LNCAP (cell line): ENCODE measurements around the gene NXPH1.

Source experiments
- CTCF ChIP-seq: fragments of 450-650 bp; IDR thresholded peaks from 2 replicates; pipeline ENCODE4 v1.5.1; 2017; ENCODE audit warnings: mild to moderate bottlenecking

The NXPH1 gene

GRCh38 chr7:8549046-8549445 lies 115.6 kb downstream of the NXPH1 start:
- TF ChIP-seq CTCF, result no peak

- no peak for TF ChIP-seq CTCF
Measured at GRCh38 chr7:8560501-8560900, 127.1 kb downstream of the NXPH1 start.

GRCh38 chr7:8561449-8561848 lies 128.0 kb downstream of the NXPH1 start:
- no peak for TF ChIP-seq CTCF

GRCh38 chr7:8564281-8564680 lies 130.9 kb downstream of the NXPH1 start:
- TF ChIP-seq CTCF, result no peak

GRCh38 chr7:8566016-8566415 lies 132.6 kb downstream of the NXPH1 start:
- no peak for TF ChIP-seq CTCF

- no peak for TF ChIP-seq CTCF
Measured at GRCh38 chr7:8567626-8568025, 134.2 kb downstream of the NXPH1 start.

- TF ChIP-seq CTCF, result no peak
Measured at GRCh38 chr7:8579661-8580194, 146.3 kb downstream of the NXPH1 start.

- no peak for TF ChIP-seq CTCF
Measured at GRCh38 chr7:8581842-8582241, 148.4 kb downstream of the NXPH1 start.
